ENCODE data around the gene CARD9.

CARD9 gene

DNA sequence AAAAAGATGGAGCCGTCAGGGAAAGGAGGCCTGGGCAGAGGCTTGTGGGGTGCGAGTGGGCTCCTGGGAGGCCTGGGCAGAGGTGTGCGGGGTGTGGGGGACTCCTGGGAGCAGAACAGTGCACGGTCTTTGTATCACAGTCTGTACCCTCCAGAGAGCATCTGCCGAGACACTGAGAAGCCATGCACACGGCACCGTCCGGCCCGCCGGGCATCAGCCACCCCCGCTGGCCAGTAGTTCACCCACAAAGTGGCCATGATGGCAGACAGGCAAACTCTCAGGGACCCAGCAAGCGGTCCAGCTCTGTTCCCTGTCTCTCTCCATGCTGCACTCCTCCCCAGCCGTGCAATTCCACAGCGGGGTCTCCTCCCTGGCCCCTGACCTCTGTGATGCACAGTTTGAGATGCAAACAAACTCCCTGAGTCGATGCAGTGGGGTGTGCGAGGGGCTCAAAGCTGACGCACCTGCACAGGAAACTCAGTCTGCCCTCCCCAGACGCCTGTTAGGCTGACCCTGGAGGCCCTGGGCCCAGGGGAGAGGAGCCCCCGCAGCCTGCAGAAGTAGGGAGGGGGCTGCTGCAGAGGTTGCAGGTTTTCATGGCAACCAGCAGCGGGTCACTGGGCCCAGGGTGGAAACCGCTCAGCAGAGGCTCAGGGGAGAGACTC, 55.2 kb downstream of the CARD9 start:
- DNase-seq, result no peak

DNA sequence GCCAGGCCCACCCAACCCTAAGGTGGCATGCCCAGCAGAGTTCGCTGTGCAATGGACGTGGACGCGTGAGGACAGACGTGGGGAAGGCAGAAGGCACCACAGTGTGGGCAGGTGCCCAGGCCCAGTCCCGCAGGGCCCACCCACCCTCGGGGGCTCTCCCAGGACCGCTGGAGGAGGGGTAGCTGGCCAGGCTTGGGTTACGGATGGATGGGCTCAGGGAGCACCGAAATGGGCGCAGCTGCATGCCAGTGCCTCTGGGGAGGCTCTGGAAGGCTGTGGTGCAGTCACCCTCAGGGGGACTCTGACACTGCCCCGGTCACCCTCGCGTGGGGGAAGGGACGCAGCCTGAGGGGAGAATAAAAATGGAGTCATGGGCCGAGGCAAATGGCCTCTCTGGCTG, 55.8 kb downstream of the CARD9 start:
- DNase-seq, result no peak

DNA sequence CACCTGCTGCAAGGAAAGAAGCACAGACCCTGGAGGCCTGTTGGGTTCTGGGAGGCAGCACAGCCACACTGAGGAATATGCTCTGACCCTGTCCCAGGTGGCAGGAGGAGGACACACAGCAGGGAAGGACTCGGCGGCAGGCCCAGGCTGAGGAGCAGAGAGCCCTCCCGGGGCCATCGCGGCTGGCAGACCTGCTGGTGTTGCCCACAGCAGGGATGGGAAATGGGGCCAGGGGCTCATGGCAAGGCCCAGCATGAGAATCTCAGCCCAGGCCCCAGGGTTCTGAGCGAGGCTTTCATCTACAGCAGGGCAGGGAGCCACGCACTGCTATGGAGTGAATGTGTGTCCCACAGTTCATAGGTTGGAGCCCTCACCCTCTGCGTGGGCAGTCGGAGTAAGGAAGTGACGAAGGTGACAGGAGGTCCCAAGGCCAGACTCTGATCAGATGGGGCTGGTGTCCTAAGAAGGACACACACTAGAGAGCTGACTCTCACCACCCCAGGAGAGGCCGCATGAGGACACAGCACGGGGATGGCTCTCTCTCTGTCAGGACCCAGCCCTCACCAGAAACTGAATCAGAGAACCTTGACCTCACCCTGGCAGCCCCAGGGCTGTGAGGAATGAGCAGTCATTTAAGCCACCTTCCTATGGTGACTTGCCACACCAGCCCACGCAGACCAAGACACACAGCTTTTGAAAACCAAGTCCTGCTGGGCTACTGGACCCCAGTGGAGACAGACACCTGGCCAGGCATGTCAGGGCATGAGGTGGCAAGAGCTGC, 56.4 kb downstream of the CARD9 start:
- no peak for DNase-seq

DNA sequence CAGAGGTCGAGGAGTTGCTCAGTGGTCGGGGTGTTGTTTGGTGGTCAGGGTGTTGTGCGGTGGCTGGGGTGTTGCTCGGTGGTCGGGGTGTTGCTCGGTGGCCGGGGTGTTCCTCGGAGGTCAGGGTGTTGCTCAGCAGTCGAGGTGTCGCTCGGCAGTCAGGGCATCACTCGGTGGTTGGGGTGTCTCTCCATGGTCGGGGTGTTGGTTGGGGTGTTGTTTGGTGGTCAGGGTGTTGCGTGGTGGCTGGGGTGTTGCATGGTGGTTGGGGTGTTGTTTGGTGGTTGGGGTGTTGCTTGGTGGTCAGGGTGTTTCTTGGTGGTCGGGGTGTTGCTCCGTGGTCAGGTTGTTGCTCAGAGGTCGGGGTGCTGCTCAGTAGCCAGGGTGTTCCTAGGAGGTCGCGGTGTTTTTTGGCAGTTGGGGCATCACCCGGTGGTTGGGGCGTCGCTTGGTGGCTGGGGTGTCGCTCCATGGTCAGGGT, 57.2 kb downstream of the CARD9 start:
- no peak for DNase-seq

DNA sequence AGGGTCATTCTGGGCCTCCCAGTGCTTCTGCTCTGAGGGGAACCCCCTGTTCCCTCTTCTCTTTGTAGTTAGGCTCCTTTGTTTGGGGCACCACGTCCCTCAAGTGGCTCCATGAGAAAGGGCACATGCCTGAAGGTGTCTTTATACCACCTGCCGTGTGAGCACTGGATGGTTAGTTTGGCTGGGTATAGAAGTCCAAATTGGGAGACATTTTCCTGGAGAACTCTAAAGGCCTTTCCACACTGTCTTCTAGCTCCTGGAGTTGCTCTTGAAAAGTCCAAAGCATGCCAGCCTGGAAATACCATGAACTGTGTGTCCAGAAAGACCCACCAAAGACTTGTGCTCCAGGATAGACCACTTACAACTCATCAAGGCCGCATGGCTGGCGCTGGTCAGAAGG, 58.5 kb downstream of the CARD9 start:
- no peak for DNase-seq

DNA sequence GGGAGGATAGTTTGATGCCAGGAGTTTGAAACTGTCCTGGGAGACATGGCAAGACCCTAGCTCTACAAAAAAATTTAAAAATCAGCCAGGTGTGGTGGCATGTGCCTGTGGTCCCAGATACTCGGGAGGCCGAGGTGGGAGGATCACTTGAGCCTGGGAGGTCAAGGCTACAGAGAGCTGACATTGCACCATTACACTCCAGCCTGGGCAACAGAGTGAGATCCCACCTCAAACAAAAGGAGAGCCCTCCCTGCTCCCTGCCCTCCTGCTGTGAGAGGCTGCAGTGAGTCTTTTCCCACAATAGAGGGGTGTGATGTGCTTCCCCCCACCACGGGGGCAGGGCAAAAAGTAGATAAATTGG, 59.4 kb downstream of the CARD9 start:
- DNase-seq, result no peak
